Kidney epithelial cell (primary cell): Measurements from ENCODE around the gene CEP128. TPM values are rescaled to one million over a fixed set of nuclear protein-coding genes. Genes with fewer than 3 reads are reported as not detected.
A peak's percentile ranks its signal among the peaks of the same experiment; 100 is the strongest.
"Not testable (repeated sequence)": the region's sequence is repeated elsewhere in the genome, so short reads cannot be mapped to it uniquely, and the experiment has no call there.

Experiments used
- DNase-seq: peaks from one replicate; pipeline ENCODE4 v3.0.0-alpha.2; 2010; ENCODE audit warnings: low read depth
- H3K27me3 ChIP-seq: 2 replicates; pipeline ENCODE4 v1.6.0; 2011; ENCODE audit warnings: low read length; ENCODE audit not compliant: control insufficient read depth, insufficient read depth
- H3K36me3 ChIP-seq: 2 replicates; pipeline ENCODE4 v1.5.1; 2011; ENCODE audit warnings: low read length; ENCODE audit not compliant: control insufficient read depth, insufficient read depth
- H3K4me3 ChIP-seq: 2 replicates; pipeline ENCODE4 v1.5.1; 2011; ENCODE audit warnings: low read depth, mild to moderate bottlenecking, control low read depth, low read length
- CTCF ChIP-seq: IDR thresholded peaks from 2 replicates; pipeline ENCODE4 v1.5.1; 2011; ENCODE audit warnings: mild to moderate bottlenecking, moderate library complexity, low read length, control low read depth, inconsistent platforms; ENCODE audit not compliant: insufficient read depth, poor library complexity, severe bottlenecking
- total RNA-seq: library from RNA; depleted of rRNA; stranded (reverse); fragments of >200 nt; gene quantifications from 2 replicates; pipeline ENCODE4 v1.2.3, GENCODE V29; 2015

The CEP128 gene
- total RNA-seq, 1 donor from 2014 or later, result 1.7 TPM

GRCh38 chr14:80956922-80957321 is 15.4 kb upstream of the CEP128 start:
- no peak for DNase-seq
- no peaks in the 10 kb centered on the region for H3K36me3 ChIP-seq
- H3K27me3 ChIP-seq, result peaks cover 6% of the 10 kb centered on the region
- H3K4me3 ChIP-seq, result no peak overlapping the region
- no peak for TF ChIP-seq CTCF

- H3K27me3 ChIP-seq, result peaks cover 6% of the 10 kb centered on the region
- TF ChIP-seq CTCF, result no peak
- DNase-seq, result no peak
- no peaks in the 10 kb centered on the region for H3K36me3 ChIP-seq
- no peak overlapping the region for H3K4me3 ChIP-seq
Measured at GRCh38 chr14:80956102-80956501, 14.6 kb upstream of the CEP128 start.

- Histone ChIP-seq H3K27me3 (peaks cover 6% of the 10 kb centered on the region), H3K4me3 (peak within 1 kb of the TSS; percentile 44), H3K36me3 (no peaks in the 10 kb centered on the region)
- DNase-seq, result no peak
- no peak for TF ChIP-seq CTCF
Measured at GRCh38 chr14:80955416-80955941, 13.9 kb upstream of the CEP128 start, which contains the start of gene TSHR. TSS of gene TSHR (plus strand) at chr14:80955621. CDS start at chr14:80955681, 60 bp downstream.

- Histone ChIP-seq H3K27me3 (peaks cover 6% of the 10 kb centered on the region), H3K36me3 (no peaks in the 10 kb centered on the region), H3K4me3 (peak overlapping the region; percentile 44)
- no peak for DNase-seq
- TF ChIP-seq CTCF, result peak; percentile 74
Measured at GRCh38 chr14:80954687-80955299, 13.3 kb upstream of the CEP128 start.

- not testable (repeated sequence) for H3K36me3 ChIP-seq, H3K27me3 ChIP-seq, H3K4me3 ChIP-seq, DNase-seq
Measured at GRCh38 chr14:80953211-80953610, 11.7 kb upstream of the CEP128 start.

GRCh38 chr14:80951491-80951890 is 10.0 kb upstream of the CEP128 start:
- DNase-seq, result no peak
- no peaks in the 10 kb centered on the region for H3K36me3 ChIP-seq
- no peak overlapping the region for H3K4me3 ChIP-seq
- peaks cover 6% of the 10 kb centered on the region for H3K27me3 ChIP-seq
- TF ChIP-seq CTCF, result no peak
